Hepatocyte (in vitro differentiated cells): ENCODE data around the gene DCST2. TPM values are rescaled to one million over a fixed set of nuclear protein-coding genes. Genes with fewer than 3 reads are reported as not detected.

Experiments used
- DNase-seq: peaks from one replicate; pipeline ENCODE4 v3.0.0-alpha.2; 2016; ENCODE audit warnings: low spot score
- H2AFZ ChIP-seq: fragments of 200-600 bp; sonication (generic); 2 replicates; pipeline ENCODE4 v1.6.0; 2016; ENCODE audit warnings: antibody characterized with exemption, mild to moderate bottlenecking
- H3K27ac ChIP-seq: fragments of 200-600 bp; sonication (generic); 2 replicates; pipeline ENCODE4 v1.5.1; 2016; ENCODE audit warnings: mild to moderate bottlenecking
- H3K27me3 ChIP-seq: fragments of 200-600 bp; sonication (generic); 2 replicates; pipeline ENCODE4 v1.6.1; 2016
- H3K36me3 ChIP-seq: fragments of 200-600 bp; sonication (generic); replicated peaks from 2 replicates; pipeline ENCODE4 v1.5.1; 2016; ENCODE audit warnings: low read depth; ENCODE audit not compliant: insufficient read depth
- H3K4me1 ChIP-seq: fragments of 200-600 bp; sonication (generic); 2 replicates; pipeline ENCODE4 v1.5.1; 2016; ENCODE audit warnings: mild to moderate bottlenecking, moderate library complexity; ENCODE audit not compliant: insufficient read depth
- H3K4me2 ChIP-seq: fragments of 200-600 bp; sonication (generic); 2 replicates; pipeline ENCODE4 v1.6.0; 2016
- H3K4me3 ChIP-seq: fragments of 200-600 bp; sonication (generic); 2 replicates; pipeline ENCODE4 v1.5.1; 2016; ENCODE audit warnings: mild to moderate bottlenecking
- H3K79me2 ChIP-seq: fragments of 200-600 bp; sonication (generic); 2 replicates; pipeline ENCODE4 v1.6.0; 2017; ENCODE audit warnings: mild to moderate bottlenecking
- H3K9me2 ChIP-seq: fragments of 200-600 bp; sonication (generic); replicated peaks from 2 replicates; pipeline ENCODE4 v1.6.0; 2017; ENCODE audit warnings: mild to moderate bottlenecking; ENCODE audit not compliant: insufficient read depth
- H3K9me3 ChIP-seq: fragments of 200-600 bp; sonication (generic); 2 replicates; pipeline ENCODE4 v1.5.1; 2016; ENCODE audit warnings: low read depth, mild to moderate bottlenecking
- H4K20me1 ChIP-seq: fragments of 200-600 bp; sonication (generic); 2 replicates; pipeline ENCODE4 v1.6.0; 2016; ENCODE audit warnings: mild to moderate bottlenecking; ENCODE audit not compliant: insufficient read depth, poor library complexity, severe bottlenecking
- CTCF ChIP-seq: fragments of 200-600 bp; sonication (generic); IDR thresholded peaks from 2 replicates; pipeline ENCODE4 v1.5.1; 2016; ENCODE audit warnings: antibody characterized with exemption, mild to moderate bottlenecking; ENCODE audit not compliant: poor library complexity
- EZH2 ChIP-seq: fragments of 200-600 bp; sonication (generic); IDR thresholded peaks from 2 replicates; pipeline ENCODE4 v1.6.1; 2016; ENCODE audit warnings: antibody characterized with exemption, mild to moderate bottlenecking, borderline replicate concordance
- EZH2phosphoT487 ChIP-seq: fragments of 200-600 bp; sonication (generic); IDR thresholded peaks from one replicate; pipeline ENCODE4 v1.6.1; 2018; ENCODE audit warnings: antibody characterized with exemption, mild to moderate bottlenecking, low read depth, moderate library complexity; ENCODE audit not compliant: unreplicated experiment, severe bottlenecking
- WGBS: methylation state at CpG from one replicate; pipeline ENCODE4 v1.1.6; 2016; ENCODE audit warnings: low lambda C conversion rate; ENCODE audit errors: missing lambda C conversion rate; 5-methylcytosine and 5-hydroxymethylcytosine counted together
- polyA plus RNA-seq: library from polyadenylated mRNA; unstranded; fragments of >200 nt; fragmentation: Nextera tagmentation; extraction: Ambion mirVana; gene quantifications from 2 replicates; pipeline ENCODE4 v1.2.1, GENCODE V29; 2016
- total RNA-seq: library from RNA; depleted of rRNA; stranded (reverse); fragments of >200 nt; gene quantifications from 2 replicates; pipeline ENCODE4 v1.2.3, GENCODE V29; 2014

DCST2 gene
- total and polyA plus RNA-seq, 2 experiments from 2014 or later = 0.47 to 1.6 TPM

GRCh38 chr1:155062702-155063411 lies 29.3 kb upstream of the DCST2 start:
- Histone ChIP-seq H3K9me2 (no peaks in the 10 kb centered on the region), H2AFZ (peak overlapping the region; percentile 45), H3K4me3 (peak overlapping the region; percentile 77), H3K36me3 (no peaks in the 10 kb centered on the region), H3K4me1 (peaks cover 15% of the 10 kb centered on the region), H3K27me3 (no peaks in the 10 kb centered on the region), H3K79me2 (peaks cover 28% of the 10 kb centered on the region), H3K9me3 (no peaks in the 10 kb centered on the region), H3K4me2 (peak overlapping the region; percentile 93), H4K20me1 (peaks cover 3% of the 10 kb centered on the region), H3K27ac (peak overlapping the region; percentile 97)
- DNase-seq = peak; percentile 83
- TF ChIP-seq EZH2 (no peak), CTCF (peak; percentile 90)
- 1% methylated on average over 40 of the region's 46 CpGs for WGBS

- peak overlapping the region; percentile 93 for H3K4me2 ChIP-seq
- TF ChIP-seq EZH2phosphoT487 = no peak
- no peak for TF ChIP-seq EZH2
- no peak for TF ChIP-seq CTCF
- peaks cover 15% of the 10 kb centered on the region for H3K4me1 ChIP-seq
- H2AFZ ChIP-seq = no peak overlapping the region
- DNase-seq = peak; percentile 73
- no peaks in the 10 kb centered on the region for H3K27me3 ChIP-seq
- H3K4me3 ChIP-seq = peak overlapping the region; percentile 13
- 2% methylated on average over 19 of the region's 29 CpGs for WGBS
- no peaks in the 10 kb centered on the region for H3K9me2 ChIP-seq
- H4K20me1 ChIP-seq = peaks cover 3% of the 10 kb centered on the region
- H3K36me3 ChIP-seq = no peaks in the 10 kb centered on the region
- H3K9me3 ChIP-seq = no peaks in the 10 kb centered on the region
- H3K79me2 ChIP-seq = peaks cover 28% of the 10 kb centered on the region
- H3K27ac ChIP-seq = no peak overlapping the region
Observed at GRCh38 chr1:155062151-155062686, 28.6 kb upstream of the DCST2 start.

- H3K27me3 ChIP-seq = no peaks in the 10 kb centered on the region
- no peaks in the 10 kb centered on the region for H3K9me3 ChIP-seq
- peaks cover 15% of the 10 kb centered on the region for H3K4me1 ChIP-seq
- peak; percentile 92 for TF ChIP-seq CTCF
- TF ChIP-seq EZH2 = no peak
- TF ChIP-seq EZH2phosphoT487 = no peak
- peak; percentile 92 for DNase-seq
- H3K27ac ChIP-seq = no peak overlapping the region
- 28% methylated on average over 20 of the region's 21 CpGs for WGBS
- no peak overlapping the region for H3K4me3 ChIP-seq
- H4K20me1 ChIP-seq = peaks cover 3% of the 10 kb centered on the region
- peaks cover 25% of the 10 kb centered on the region for H3K79me2 ChIP-seq
- H3K36me3 ChIP-seq = no peaks in the 10 kb centered on the region
- H3K4me2 ChIP-seq = peak overlapping the region; percentile 93
- H2AFZ ChIP-seq = no peak overlapping the region
- H3K9me2 ChIP-seq = no peaks in the 10 kb centered on the region
Observed at GRCh38 chr1:155061381-155062150, 28.0 kb upstream of the DCST2 start.
